ENCODE data around the gene MAPRE3. TPM values are rescaled to one million over a fixed set of nuclear protein-coding genes. Genes with fewer than 3 reads are reported as not detected.

The MAPRE3 gene
- total RNA-seq, 4 donors from 2014 or later = 4.2 to 14.9 (median 5.9) TPM

GRCh38 chr2:27009083-27009482, 38.6 kb downstream of the MAPRE3 start:
- TF ChIP-seq CTCF (IDR thresholded peaks at IDR 0.05) (no peak), POLR2A (IDR thresholded peaks at IDR 0.05) (no peak)
- no peak for DNase-seq
- no peaks in the 10 kb centered on the region for H3K9me3 ChIP-seq
- H3K4me1 ChIP-seq = no peaks in the 10 kb centered on the region
- H3K36me3 ChIP-seq = no peaks in the 10 kb centered on the region
- H3K27ac ChIP-seq = no peak overlapping the region
- H3K27me3 ChIP-seq = no peaks in the 10 kb centered on the region
- no peak overlapping the region for H3K4me3 ChIP-seq

- H3K4me3 ChIP-seq = no peak overlapping the region
- no peak for TF ChIP-seq POLR2A (IDR thresholded peaks at IDR 0.05)
- no peak for TF ChIP-seq CTCF (IDR thresholded peaks at IDR 0.05)
These were observed 39.3 kb downstream of the MAPRE3 start for GRCh38 chr2:27009716-27010115.

GRCh38 chr2:27010139-27010538, 39.7 kb downstream of the MAPRE3 start:
- no peaks in the 10 kb centered on the region for H3K4me1 ChIP-seq
- no peaks in the 10 kb centered on the region for H3K9me3 ChIP-seq
- no peak for TF ChIP-seq CTCF (IDR thresholded peaks at IDR 0.05)
- no peak for TF ChIP-seq POLR2A (IDR thresholded peaks at IDR 0.05)
- H3K4me3 ChIP-seq = no peak overlapping the region
- no peaks in the 10 kb centered on the region for H3K27me3 ChIP-seq
- no peak overlapping the region for H3K27ac ChIP-seq
- no peak for DNase-seq
- no peaks in the 10 kb centered on the region for H3K36me3 ChIP-seq

More at GRCh38 chr2:27009716-27010115, 39.3 kb downstream of the MAPRE3 start:
- H3K27ac ChIP-seq = no peak overlapping the region
- DNase-seq = no peak
- H3K27me3 ChIP-seq = no peaks in the 10 kb centered on the region
- no peaks in the 10 kb centered on the region for H3K36me3 ChIP-seq
- no peaks in the 10 kb centered on the region for H3K4me1 ChIP-seq
- no peaks in the 10 kb centered on the region for H3K9me3 ChIP-seq

- Histone ChIP-seq H3K36me3 (no peaks in the 10 kb centered on the region), H3K4me3 (no peak overlapping the region), H3K27ac (no peak overlapping the region), H3K4me1 (peaks cover 0 to 10% (median 0%) of the 10 kb centered on the region in 4 donors), H3K27me3 (no peaks in the 10 kb centered on the region), H3K9me3 (no peaks in the 10 kb centered on the region)
- TF ChIP-seq POLR2A (IDR thresholded peaks at IDR 0.05) (no peak), CTCF (IDR thresholded peaks at IDR 0.05) (no peak)
- peak in 1 of 3 donors; percentile 23 for DNase-seq
These were observed 43.3 kb downstream of the MAPRE3 start for GRCh38 chr2:27013738-27014137.

GRCh38 chr2:27014771-27015433, 44.5 kb downstream of the MAPRE3 start:
- Histone ChIP-seq H3K4me1 (peaks cover 0 to 18% (median 0%) of the 10 kb centered on the region in 4 donors), H3K36me3 (no peaks in the 10 kb centered on the region), H3K9me3 (no peaks in the 10 kb centered on the region), H3K4me3 (no peak overlapping the region), H3K27ac (no peak overlapping the region), H3K27me3 (no peaks in the 10 kb centered on the region)
- no peak for TF ChIP-seq POLR2A (IDR thresholded peaks at IDR 0.05)
- TF ChIP-seq CTCF (IDR thresholded peaks at IDR 0.05) = no peak
- peak in 1 of 3 donors; percentile 17 for DNase-seq

Measured in Peyer's patch (tissue), 4 donors.